Chondrocyte (in vitro differentiated cells): ENCODE results near the gene SLC35E3. TPM values are rescaled to one million over a fixed set of nuclear protein-coding genes. Genes with fewer than 3 reads are reported as not detected.
"Not testable (repeated sequence)": the region's sequence is repeated elsewhere in the genome, so short reads cannot be mapped to it uniquely, and the experiment has no call there.

ENCODE experiments used
- DNase-seq: peaks from one replicate; pipeline ENCODE4 v3.0.0; 2021; ENCODE audit warnings: mixed read lengths, low spot score
- H3K27ac Mint-ChIP-seq: one replicate; pipeline ENCODE4 v1.8.0; 2021; ENCODE audit warnings: mild to moderate bottlenecking, moderate library complexity, mixed read lengths; ENCODE audit not compliant: unreplicated experiment
- H3K27me3 Mint-ChIP-seq: 2 replicates; pipeline ENCODE4 v1.8.0; 2021; ENCODE audit warnings: low read depth, mixed read lengths
- H3K36me3 Mint-ChIP-seq: 2 replicates; pipeline ENCODE4 v1.8.0; 2021; ENCODE audit warnings: low read depth, mixed read lengths
- H3K4me1 Mint-ChIP-seq: 2 replicates; pipeline ENCODE4 v1.8.0; 2021; ENCODE audit warnings: low read depth, mild to moderate bottlenecking, mixed read lengths
- H3K4me3 Mint-ChIP-seq: one replicate; pipeline ENCODE4 v1.8.0; 2021; ENCODE audit warnings: mild to moderate bottlenecking, moderate library complexity, mixed read lengths; ENCODE audit not compliant: unreplicated experiment
- H3K9me3 Mint-ChIP-seq: 2 replicates; pipeline ENCODE4 v1.8.0; 2021; ENCODE audit warnings: low read depth, mixed read lengths
- total RNA-seq: library from RNA; stranded (reverse); gene quantifications from 3 replicates; pipeline ENCODE4 v1.2.1, GENCODE V29; 2021
- TF ChIP-seq, protein P1 (sequence below): fragments of 200-600 bp; sonication (generic); IDR thresholded peaks from 2 replicates; pipeline ENCODE4 v1.5.0; 2021; ENCODE audit warnings: antibody characterized with exemption, mild to moderate bottlenecking, moderate library complexity

SLC35E3 gene
- total RNA-seq, 1 donor from 2014 or later = 13.6 TPM

DNA sequence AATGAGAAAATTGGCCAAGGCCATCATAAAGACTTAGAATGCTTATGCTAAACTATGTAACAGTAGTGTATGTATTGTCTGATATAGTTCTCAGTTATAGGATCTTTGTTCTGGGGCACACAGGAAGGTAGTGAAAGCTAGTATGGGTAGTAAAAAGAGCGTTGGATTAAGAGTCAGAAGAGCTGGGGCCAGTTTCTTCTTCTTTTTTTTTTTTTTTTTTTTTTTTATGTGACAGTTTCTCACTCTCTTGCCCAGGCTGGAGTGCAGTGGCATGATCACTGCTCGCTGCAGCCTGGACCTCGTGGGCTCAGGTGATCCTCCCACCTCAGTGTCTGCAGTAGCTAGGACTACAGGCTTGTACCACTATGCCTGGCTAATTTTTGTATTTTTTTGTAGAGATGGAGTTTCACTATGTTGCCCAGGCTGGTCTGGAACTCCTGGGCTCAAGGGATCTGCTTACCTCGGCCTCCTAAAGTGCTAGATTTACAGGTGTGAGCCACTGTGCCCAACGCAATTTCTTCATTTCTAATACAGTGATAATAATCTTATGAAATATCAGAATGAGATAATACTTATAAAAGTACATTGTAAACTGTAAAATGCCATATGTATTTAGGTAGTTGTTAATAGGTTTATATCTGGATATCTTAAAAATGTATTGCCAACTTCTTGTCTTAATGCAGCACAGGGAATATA lies 69.4 kb downstream of the SLC35E3 start:
- TF ChIP-seq, protein P1, sequence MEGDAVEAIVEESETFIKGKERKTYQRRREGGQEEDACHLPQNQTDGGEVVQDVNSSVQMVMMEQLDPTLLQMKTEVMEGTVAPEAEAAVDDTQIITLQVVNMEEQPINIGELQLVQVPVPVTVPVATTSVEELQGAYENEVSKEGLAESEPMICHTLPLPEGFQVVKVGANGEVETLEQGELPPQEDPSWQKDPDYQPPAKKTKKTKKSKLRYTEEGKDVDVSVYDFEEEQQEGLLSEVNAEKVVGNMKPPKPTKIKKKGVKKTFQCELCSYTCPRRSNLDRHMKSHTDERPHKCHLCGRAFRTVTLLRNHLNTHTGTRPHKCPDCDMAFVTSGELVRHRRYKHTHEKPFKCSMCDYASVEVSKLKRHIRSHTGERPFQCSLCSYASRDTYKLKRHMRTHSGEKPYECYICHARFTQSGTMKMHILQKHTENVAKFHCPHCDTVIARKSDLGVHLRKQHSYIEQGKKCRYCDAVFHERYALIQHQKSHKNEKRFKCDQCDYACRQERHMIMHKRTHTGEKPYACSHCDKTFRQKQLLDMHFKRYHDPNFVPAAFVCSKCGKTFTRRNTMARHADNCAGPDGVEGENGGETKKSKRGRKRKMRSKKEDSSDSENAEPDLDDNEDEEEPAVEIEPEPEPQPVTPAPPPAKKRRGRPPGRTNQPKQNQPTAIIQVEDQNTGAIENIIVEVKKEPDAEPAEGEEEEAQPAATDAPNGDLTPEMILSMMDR = no peak
- H3K4me1 Mint-ChIP-seq = peaks cover 46% of the 10 kb centered on the region
- H3K4me3 Mint-ChIP-seq = no peak overlapping the region
- H3K27ac Mint-ChIP-seq = no peak overlapping the region
- no peak for DNase-seq
- no peaks in the 10 kb centered on the region for H3K9me3 Mint-ChIP-seq
- peaks cover 33% of the 10 kb centered on the region for H3K36me3 Mint-ChIP-seq
- H3K27me3 Mint-ChIP-seq = no peaks in the 10 kb centered on the region

DNA sequence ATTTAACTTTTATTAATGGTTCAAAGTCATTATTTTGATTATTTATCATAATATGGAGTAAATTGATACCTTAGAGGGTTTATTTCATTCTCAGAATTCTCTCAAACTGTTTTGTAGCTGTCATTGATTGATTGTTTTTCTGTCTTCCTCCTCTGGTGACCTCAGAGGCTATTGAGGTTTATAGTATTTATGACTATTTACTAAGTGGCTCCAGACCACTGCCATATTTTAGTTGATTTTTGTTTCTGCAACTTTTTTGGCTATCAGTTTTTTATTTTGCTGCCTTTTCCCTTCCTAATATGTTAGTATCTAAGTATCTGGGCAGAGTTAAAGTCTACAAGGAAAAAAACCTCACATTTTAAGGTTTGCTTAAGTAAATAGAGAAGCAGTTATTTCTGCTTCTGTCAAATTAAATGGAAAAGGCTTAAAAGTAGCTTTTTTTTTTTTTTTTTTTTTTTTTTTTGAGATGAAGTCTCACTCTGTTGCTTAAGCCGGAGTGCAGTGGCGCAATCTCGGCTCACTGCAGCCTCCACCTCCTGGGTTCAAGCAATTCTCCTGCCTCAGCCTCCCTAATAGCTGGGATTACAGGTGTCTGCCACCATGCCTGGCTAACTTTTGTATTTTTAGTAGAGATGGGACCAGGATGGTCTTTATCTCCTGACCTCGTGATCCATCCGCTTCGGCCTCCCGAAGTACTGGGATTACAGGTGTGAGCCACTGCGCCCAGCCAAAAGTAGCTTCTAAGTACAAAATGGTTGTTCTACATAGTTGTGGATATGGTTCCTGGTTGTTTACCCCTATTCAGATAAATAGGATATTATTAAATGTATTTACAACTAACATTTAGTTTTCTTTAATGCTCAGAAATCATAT lies 70.2 kb downstream of the SLC35E3 start:
- no peak for DNase-seq
- Mint-ChIP-seq H3K27me3 (no peaks in the 10 kb centered on the region), H3K9me3 (no peaks in the 10 kb centered on the region), H3K36me3 (peaks cover 33% of the 10 kb centered on the region), H3K4me1 (peaks cover 39% of the 10 kb centered on the region), H3K27ac (no peak overlapping the region), H3K4me3 (no peak overlapping the region)
- TF ChIP-seq, protein P1 = no peak

DNA sequence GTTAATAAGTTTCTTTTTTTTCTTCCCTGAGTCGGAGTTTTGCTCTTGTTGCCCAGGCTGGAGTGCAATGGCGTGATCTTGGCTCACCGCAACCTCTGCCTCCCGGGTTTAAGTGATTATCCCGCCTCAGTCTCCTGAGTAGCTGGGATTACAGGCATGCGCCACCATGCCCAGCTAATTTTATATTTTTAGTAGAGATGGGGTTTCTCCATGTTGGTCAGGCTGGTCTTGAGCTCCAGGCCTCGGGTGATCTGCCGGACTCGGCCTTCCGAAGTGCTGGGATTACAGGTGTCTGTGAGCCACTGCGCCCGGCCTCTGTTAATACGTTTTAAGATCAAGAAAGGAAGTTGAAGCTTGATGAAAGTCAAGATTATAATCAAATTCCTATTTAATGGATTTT lies 73.5 kb downstream of the SLC35E3 start:
- not testable (repeated sequence) for H3K4me3 Mint-ChIP-seq, DNase-seq, H3K9me3 Mint-ChIP-seq, H3K27ac Mint-ChIP-seq, H3K27me3 Mint-ChIP-seq
- H3K4me1 Mint-ChIP-seq = peaks cover 27% of the 10 kb centered on the region
- peaks cover 32% of the 10 kb centered on the region for H3K36me3 Mint-ChIP-seq

DNA sequence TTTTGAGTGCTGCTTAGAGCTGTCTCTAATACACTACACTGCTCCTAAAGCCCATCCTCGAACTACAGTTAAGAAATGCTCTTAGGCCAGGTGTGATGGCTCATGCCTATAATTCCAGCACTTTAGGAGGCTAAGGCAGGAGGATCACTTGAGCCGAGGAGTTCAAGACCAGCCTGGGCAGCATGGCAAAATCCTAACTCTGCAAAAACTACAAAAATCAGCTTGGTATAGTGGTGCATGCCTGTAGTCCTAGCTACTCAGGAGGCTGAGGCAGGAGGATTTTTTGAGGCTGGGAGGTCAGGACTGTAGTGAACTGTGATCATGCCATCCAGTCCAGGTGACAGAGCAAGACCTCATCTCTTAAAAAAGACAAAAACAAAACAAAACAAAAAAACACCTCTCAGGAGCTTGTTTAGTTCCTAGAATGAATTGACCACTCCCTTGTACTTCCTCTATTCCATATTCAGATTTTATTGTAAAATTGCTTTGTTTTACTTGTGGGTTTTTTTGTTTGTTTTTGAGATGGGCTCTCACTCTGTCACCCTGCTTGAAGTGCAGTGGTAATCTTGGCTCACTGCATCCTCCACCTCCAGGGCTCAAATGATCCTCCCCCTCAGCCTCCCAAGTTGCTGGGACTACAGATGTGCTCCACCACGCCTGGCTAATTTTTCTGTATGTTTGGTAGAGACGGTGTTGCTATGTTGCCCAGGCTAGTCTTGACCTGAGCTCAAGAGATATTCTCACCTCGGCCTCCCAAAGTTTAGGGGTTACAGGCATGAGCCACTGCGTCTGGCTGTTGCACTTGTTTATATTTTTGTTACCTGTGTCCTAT lies 75.6 kb downstream of the SLC35E3 start:
- Mint-ChIP-seq H3K27me3 (no peaks in the 10 kb centered on the region), H3K4me1 (peaks cover 17% of the 10 kb centered on the region), H3K4me3 (no peak overlapping the region), H3K36me3 (peaks cover 36% of the 10 kb centered on the region), H3K9me3 (no peaks in the 10 kb centered on the region), H3K27ac (peak overlapping the region; percentile 27)
- DNase-seq = no peak
- TF ChIP-seq, protein P1 = no peak

DNA sequence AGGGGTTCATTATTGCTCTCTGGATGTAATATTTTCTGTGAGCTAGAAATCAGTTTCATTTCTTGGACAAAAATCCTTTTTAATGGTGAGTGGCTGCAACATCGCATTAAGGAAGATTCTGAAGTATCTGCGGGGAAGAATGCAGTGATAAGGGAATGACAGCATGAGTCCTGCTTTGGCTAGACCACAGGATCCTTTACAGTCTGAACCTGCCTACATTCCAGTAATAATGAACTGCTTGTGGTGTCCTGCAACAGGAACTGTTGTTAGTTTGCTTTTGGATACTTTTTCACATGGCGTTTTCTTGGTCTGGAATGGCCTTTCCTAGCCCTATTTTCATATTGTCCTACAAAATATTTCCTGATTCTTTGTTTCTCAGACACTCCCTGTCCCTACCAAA lies 77.7 kb downstream of the SLC35E3 start:
- Mint-ChIP-seq H3K27me3 (no peaks in the 10 kb centered on the region), H3K27ac (peak overlapping the region; percentile 49), H3K4me1 (peaks cover 20% of the 10 kb centered on the region), H3K36me3 (peaks cover 39% of the 10 kb centered on the region), H3K4me3 (no peak overlapping the region), H3K9me3 (no peaks in the 10 kb centered on the region)
- no peak for DNase-seq
- TF ChIP-seq, protein P1 = no peak
